A549 (cell line): ENCODE data around the gene C3orf22.

ENCODE experiments used
- CBX8 ChIP-seq: fragments of 200-600 bp; sonication (generic); IDR thresholded peaks from 2 replicates; pipeline ENCODE4 v1.6.1; 2016
- CTCF ChIP-seq: fragments of >200 bp; sonication (Bioruptor Twin); formaldehyde crosslinking; IDR thresholded peaks from 3 replicates; pipeline ENCODE4 v1.5.1; 2016
- HDAC2 ChIP-seq: fragments of 200-600 bp; sonication (generic); IDR thresholded peaks from 2 replicates; pipeline ENCODE4 v1.6.1; 2016
- MAX ChIP-seq: IDR thresholded peaks from 2 replicates; pipeline ENCODE4 v1.6.1; 2012
- POLR2A ChIP-seq: IDR thresholded peaks from 2 replicates; pipeline ENCODE4 v1.6.1; 2012; ENCODE audit warnings: mild to moderate bottlenecking, low read length
- RFX5 ChIP-seq: fragments of 450-650 bp; IDR thresholded peaks from 2 replicates; pipeline ENCODE4 v1.7.1; 2014; ENCODE audit warnings: antibody characterized with exemption, mild to moderate bottlenecking, moderate library complexity
- ZSCAN20 ChIP-seq: fragments of 250-450 bp; sonication (Bioruptor Pico); IDR thresholded peaks from 2 replicates; pipeline ENCODE4 v1.8.0; 2022; ENCODE audit warnings: mild to moderate bottlenecking, moderate library complexity
- TF ChIP-seq, protein P1 (sequence below): fragments of >200 bp; sonication (Bioruptor Twin); formaldehyde crosslinking; IDR thresholded peaks from 3 replicates; pipeline ENCODE4 v1.6.1; 2016

DNA sequence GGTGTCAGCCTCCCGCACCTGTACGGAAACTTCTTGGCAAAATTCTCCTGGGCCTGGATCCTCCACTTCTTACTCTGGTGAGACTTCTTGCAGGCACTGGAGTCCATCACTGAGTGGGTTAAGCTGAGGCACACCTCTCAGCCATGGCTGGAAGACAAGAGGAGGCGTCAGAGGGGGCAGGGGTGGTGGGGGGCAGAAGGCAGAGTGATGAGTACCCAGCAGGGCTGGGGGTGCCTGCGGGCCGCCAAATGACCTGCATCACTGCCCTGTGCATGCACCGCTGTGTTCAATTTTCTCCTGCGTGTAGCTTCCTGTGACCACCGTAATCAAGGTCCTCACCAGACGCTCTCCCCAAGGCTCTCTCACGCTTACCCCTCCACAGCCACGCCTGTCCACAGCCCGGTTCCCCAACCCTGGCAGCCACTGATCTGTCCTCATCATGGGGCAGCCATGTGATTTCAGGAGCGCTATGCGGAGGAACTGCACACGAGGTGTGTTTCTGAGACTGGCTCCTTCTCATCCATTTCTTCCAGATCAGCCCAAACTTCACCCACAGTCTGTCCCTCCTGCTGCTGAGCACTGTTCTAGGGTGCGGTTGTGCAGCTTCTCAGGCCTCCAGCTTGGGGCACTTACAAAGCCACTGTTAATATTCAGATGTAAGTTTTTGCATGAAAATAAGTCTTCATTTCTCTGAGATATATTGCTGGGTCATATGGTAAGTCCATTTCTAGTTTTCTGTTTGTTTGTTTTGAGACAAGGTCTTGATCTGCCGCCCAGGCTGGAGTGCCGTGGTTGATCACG is 5.2 kb downstream of the C3orf22 start:
- TF ChIP-seq CBX8 = no peak
- TF ChIP-seq CTCF = no peak
- TF ChIP-seq MAX = no peak
- TF ChIP-seq ZSCAN20 (CRISPR knock-in tag) = no peak
- TF ChIP-seq POLR2A = no peak
- TF ChIP-seq, protein P1, sequence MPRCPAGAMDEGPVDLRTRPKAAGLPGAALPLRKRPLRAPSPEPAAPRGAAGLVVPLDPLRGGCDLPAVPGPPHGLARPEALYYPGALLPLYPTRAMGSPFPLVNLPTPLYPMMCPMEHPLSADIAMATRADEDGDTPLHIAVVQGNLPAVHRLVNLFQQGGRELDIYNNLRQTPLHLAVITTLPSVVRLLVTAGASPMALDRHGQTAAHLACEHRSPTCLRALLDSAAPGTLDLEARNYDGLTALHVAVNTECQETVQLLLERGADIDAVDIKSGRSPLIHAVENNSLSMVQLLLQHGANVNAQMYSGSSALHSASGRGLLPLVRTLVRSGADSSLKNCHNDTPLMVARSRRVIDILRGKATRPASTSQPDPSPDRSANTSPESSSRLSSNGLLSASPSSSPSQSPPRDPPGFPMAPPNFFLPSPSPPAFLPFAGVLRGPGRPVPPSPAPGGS = no peak
- TF ChIP-seq HDAC2 = no peak
- no peak for TF ChIP-seq RFX5
